Activated T-cell treated with anti-CD3 and anti-CD28 coated beads, Interleukin-2, amount 50 U/mL, for 24 hours (primary cell): ENCODE results near the gene PPP2R5D.
"Not testable (repeated sequence)": the region's sequence is repeated elsewhere in the genome, so short reads cannot be mapped to it uniquely, and the experiment has no call there.

ENCODE experiments used
- DNase-seq: peaks from one replicate; pipeline ENCODE4 v3.0.0-alpha.2; 2020
- H3K27ac Mint-ChIP-seq: 2 replicates; pipeline ENCODE4 v1.8.0; 2020; ENCODE audit warnings: mild to moderate bottlenecking, mixed read lengths
- H3K27me3 Mint-ChIP-seq: 2 replicates; pipeline ENCODE4 v1.8.0; 2020; ENCODE audit warnings: mixed read lengths
- H3K36me3 Mint-ChIP-seq: 2 replicates; pipeline ENCODE4 v1.8.0; 2020; ENCODE audit warnings: low read depth, mixed read lengths
- H3K4me1 Mint-ChIP-seq: 2 replicates; pipeline ENCODE4 v1.8.0; 2020; ENCODE audit warnings: low read depth, mixed read lengths
- H3K4me3 Mint-ChIP-seq: 2 replicates; pipeline ENCODE4 v1.8.0; 2020; ENCODE audit warnings: mild to moderate bottlenecking, moderate library complexity, mixed read lengths
- H3K9me3 Mint-ChIP-seq: 2 replicates; pipeline ENCODE4 v1.8.0; 2020; ENCODE audit warnings: mixed read lengths

PPP2R5D gene

GRCh38 chr6:42984001-42984923 is at the start of gene PPP2R5D:
Gene PPP2R5D, plus strand, starts transcription at chr6:42984570. Its CDS starts 108 bp downstream, at chr6:42984678.
- no peaks in the 10 kb centered on the region for H3K27me3 Mint-ChIP-seq
- peaks cover 63% of the 10 kb centered on the region for H3K4me1 Mint-ChIP-seq
- H3K4me3 Mint-ChIP-seq, result peak within 1 kb of the TSS; percentile 84
- DNase-seq, result peak; percentile 95
- H3K9me3 Mint-ChIP-seq, result no peaks in the 10 kb centered on the region
- H3K36me3 Mint-ChIP-seq, result peaks cover 33% of the 10 kb centered on the region
- peak within 1 kb of the TSS; percentile 87 for H3K27ac Mint-ChIP-seq

- H3K36me3 Mint-ChIP-seq, result peaks cover 96% of the 10 kb centered on the region
- DNase-seq, result no peak
- H3K4me1 Mint-ChIP-seq, result peaks cover 46% of the 10 kb centered on the region
- H3K9me3 Mint-ChIP-seq, result no peaks in the 10 kb centered on the region
- peak overlapping the region; percentile 74 for H3K27ac Mint-ChIP-seq
- H3K4me3 Mint-ChIP-seq, result no peak overlapping the region
- H3K27me3 Mint-ChIP-seq, result no peaks in the 10 kb centered on the region
Measured at GRCh38 chr6:42935322-42935721, 49.0 kb upstream of the PPP2R5D start.

- H3K4me3 Mint-ChIP-seq, result no peak overlapping the region
- no peaks in the 10 kb centered on the region for H3K9me3 Mint-ChIP-seq
- H3K27me3 Mint-ChIP-seq, result no peaks in the 10 kb centered on the region
- H3K27ac Mint-ChIP-seq, result peak overlapping the region; percentile 81
- peaks cover 37% of the 10 kb centered on the region for H3K4me1 Mint-ChIP-seq
- peaks cover 96% of the 10 kb centered on the region for H3K36me3 Mint-ChIP-seq
- no peak for DNase-seq
Measured at GRCh38 chr6:42936398-42936797, 48.0 kb upstream of the PPP2R5D start.

- Mint-ChIP-seq H3K36me3 (peaks cover 93% of the 10 kb centered on the region), H3K4me1 (peaks cover 25% of the 10 kb centered on the region), H3K4me3 (no peak overlapping the region), H3K9me3 (no peaks in the 10 kb centered on the region), H3K27me3 (no peaks in the 10 kb centered on the region), H3K27ac (peak overlapping the region; percentile 81)
- no peak for DNase-seq
Measured at GRCh38 chr6:42937548-42938427, 46.6 kb upstream of the PPP2R5D start.

- H3K9me3 Mint-ChIP-seq, result no peaks in the 10 kb centered on the region
- peaks cover 19% of the 10 kb centered on the region for H3K4me1 Mint-ChIP-seq
- H3K36me3 Mint-ChIP-seq, result peaks cover 90% of the 10 kb centered on the region
- H3K27ac Mint-ChIP-seq, result peak overlapping the region; percentile 47
- no peak overlapping the region for H3K4me3 Mint-ChIP-seq
- DNase-seq, result no peak
- no peaks in the 10 kb centered on the region for H3K27me3 Mint-ChIP-seq
Measured at GRCh38 chr6:42938428-42938796, 46.0 kb upstream of the PPP2R5D start.

GRCh38 chr6:42938987-42939809 is 45.2 kb upstream of the PPP2R5D start:
- Mint-ChIP-seq H3K9me3 (no peaks in the 10 kb centered on the region), H3K27ac (peak overlapping the region; percentile 47), H3K36me3 (peaks cover 91% of the 10 kb centered on the region), H3K27me3 (no peaks in the 10 kb centered on the region), H3K4me3 (no peak overlapping the region), H3K4me1 (peaks cover 12% of the 10 kb centered on the region)
- DNase-seq, result no peak

- DNase-seq, result no peak
- Mint-ChIP-seq H3K36me3 (peaks cover 91% of the 10 kb centered on the region), H3K27ac (peak overlapping the region; percentile 4), H3K9me3 (no peaks in the 10 kb centered on the region), H3K27me3 (no peaks in the 10 kb centered on the region), H3K4me3 (no peak overlapping the region), H3K4me1 (peaks cover 10% of the 10 kb centered on the region)
Measured at GRCh38 chr6:42939810-42940167, 44.6 kb upstream of the PPP2R5D start.

GRCh38 chr6:42940493-42941045 is 43.8 kb upstream of the PPP2R5D start:
- Mint-ChIP-seq H3K36me3 (peaks cover 87% of the 10 kb centered on the region), H3K9me3 (no peaks in the 10 kb centered on the region), H3K27me3 (no peaks in the 10 kb centered on the region), H3K4me1 (peaks cover 6% of the 10 kb centered on the region), H3K27ac (peak overlapping the region; percentile 68), H3K4me3 (no peak overlapping the region)
- DNase-seq, result no peak

GRCh38 chr6:42941356-42941755 is 43.0 kb upstream of the PPP2R5D start:
- not testable (repeated sequence) for H3K9me3 Mint-ChIP-seq, H3K27me3 Mint-ChIP-seq, H3K4me3 Mint-ChIP-seq, DNase-seq, H3K4me1 Mint-ChIP-seq
- Mint-ChIP-seq H3K36me3 (peaks cover 84% of the 10 kb centered on the region), H3K27ac (peak overlapping the region; percentile 68)

- no peak for DNase-seq
- Mint-ChIP-seq H3K27me3 (no peaks in the 10 kb centered on the region), H3K4me3 (no peak overlapping the region), H3K9me3 (no peaks in the 10 kb centered on the region), H3K27ac (no peak overlapping the region), H3K4me1 (peaks cover 1% of the 10 kb centered on the region), H3K36me3 (peaks cover 79% of the 10 kb centered on the region)
Measured at GRCh38 chr6:42942444-42942843, 41.9 kb upstream of the PPP2R5D start.

GRCh38 chr6:42947950-42948349 is 36.4 kb upstream of the PPP2R5D start:
- no peaks in the 10 kb centered on the region for H3K4me1 Mint-ChIP-seq
- no peak overlapping the region for H3K4me3 Mint-ChIP-seq
- DNase-seq, result no peak
- H3K36me3 Mint-ChIP-seq, result peaks cover 43% of the 10 kb centered on the region
- H3K27me3 Mint-ChIP-seq, result no peaks in the 10 kb centered on the region
- no peaks in the 10 kb centered on the region for H3K9me3 Mint-ChIP-seq
- H3K27ac Mint-ChIP-seq, result no peak overlapping the region

- DNase-seq, result no peak
- H3K36me3 Mint-ChIP-seq, result peaks cover 15% of the 10 kb centered on the region
- no peak overlapping the region for H3K4me3 Mint-ChIP-seq
- H3K27me3 Mint-ChIP-seq, result no peaks in the 10 kb centered on the region
- no peaks in the 10 kb centered on the region for H3K9me3 Mint-ChIP-seq
- H3K27ac Mint-ChIP-seq, result no peak overlapping the region
- no peaks in the 10 kb centered on the region for H3K4me1 Mint-ChIP-seq
Measured at GRCh38 chr6:42952389-42952788, 32.0 kb upstream of the PPP2R5D start.

GRCh38 chr6:42954405-42954804 is 30.0 kb upstream of the PPP2R5D start:
- H3K4me1 Mint-ChIP-seq, H3K4me3 Mint-ChIP-seq, DNase-seq, H3K27ac Mint-ChIP-seq, H3K27me3 Mint-ChIP-seq, H3K36me3 Mint-ChIP-seq, H3K9me3 Mint-ChIP-seq: not testable (repeated sequence)

GRCh38 chr6:42958125-42958524 is 26.2 kb upstream of the PPP2R5D start:
- Mint-ChIP-seq H3K27ac (no peak overlapping the region), H3K4me3 (no peak overlapping the region), H3K4me1 (peaks cover 15% of the 10 kb centered on the region), H3K36me3 (peaks cover 12% of the 10 kb centered on the region), H3K27me3 (no peaks in the 10 kb centered on the region), H3K9me3 (no peaks in the 10 kb centered on the region)
- DNase-seq, result no peak
